Thyroid gland (tissue), 4 donors: ENCODE results near the gene ARHGEF26.

Experiments used
- POLR2A ChIP-seq, 2 donors: fragments of 450-650 bp; IDR thresholded peaks; one replicate each; pipeline ENCODE4 v1.6.1; 2017; ENCODE audit warnings: antibody characterized with exemption in 2 of 2, mild to moderate bottlenecking in 2 of 2, moderate library complexity in 1 of 2
- TF ChIP-seq, protein P1 (sequence below), 6 experiments: fragments of 200-600 bp in 3 of 6; fragments of 450-650 bp in 3 of 6; sonication (generic) in 3 of 6; IDR thresholded peaks; one replicate each; pipeline ENCODE4 v1.5.1; 2016 to 2019; ENCODE audit warnings: antibody characterized with exemption in 6 of 6, mild to moderate bottlenecking in 2 of 6, inconsistent platforms in 1 of 6, moderate library complexity in 1 of 6

DNA sequence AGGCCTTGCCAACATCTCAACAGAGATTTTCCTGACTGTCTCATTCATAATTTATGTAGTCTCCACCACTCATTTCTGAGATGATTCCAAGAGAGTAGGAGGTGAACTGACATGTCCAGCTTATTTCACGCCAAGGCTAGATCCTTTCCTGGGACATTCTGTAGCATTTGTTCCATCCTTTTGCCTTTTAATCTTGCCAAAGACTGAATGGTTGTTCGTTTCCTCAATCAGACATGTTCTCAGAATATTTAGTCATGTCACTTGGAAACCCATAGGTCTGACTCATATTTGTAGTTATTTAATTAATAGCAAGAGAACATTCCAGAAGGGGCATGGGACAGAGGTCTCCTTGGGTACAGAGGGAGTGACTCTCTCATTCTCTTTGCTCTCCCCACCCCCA lies 122.2 kb downstream of the ARHGEF26 start:
- no peak for TF ChIP-seq POLR2A (IDR thresholded peaks at IDR 0.05)
- TF ChIP-seq, protein P1, sequence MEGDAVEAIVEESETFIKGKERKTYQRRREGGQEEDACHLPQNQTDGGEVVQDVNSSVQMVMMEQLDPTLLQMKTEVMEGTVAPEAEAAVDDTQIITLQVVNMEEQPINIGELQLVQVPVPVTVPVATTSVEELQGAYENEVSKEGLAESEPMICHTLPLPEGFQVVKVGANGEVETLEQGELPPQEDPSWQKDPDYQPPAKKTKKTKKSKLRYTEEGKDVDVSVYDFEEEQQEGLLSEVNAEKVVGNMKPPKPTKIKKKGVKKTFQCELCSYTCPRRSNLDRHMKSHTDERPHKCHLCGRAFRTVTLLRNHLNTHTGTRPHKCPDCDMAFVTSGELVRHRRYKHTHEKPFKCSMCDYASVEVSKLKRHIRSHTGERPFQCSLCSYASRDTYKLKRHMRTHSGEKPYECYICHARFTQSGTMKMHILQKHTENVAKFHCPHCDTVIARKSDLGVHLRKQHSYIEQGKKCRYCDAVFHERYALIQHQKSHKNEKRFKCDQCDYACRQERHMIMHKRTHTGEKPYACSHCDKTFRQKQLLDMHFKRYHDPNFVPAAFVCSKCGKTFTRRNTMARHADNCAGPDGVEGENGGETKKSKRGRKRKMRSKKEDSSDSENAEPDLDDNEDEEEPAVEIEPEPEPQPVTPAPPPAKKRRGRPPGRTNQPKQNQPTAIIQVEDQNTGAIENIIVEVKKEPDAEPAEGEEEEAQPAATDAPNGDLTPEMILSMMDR (IDR thresholded peaks at IDR 0.05): no peak
